ENCODE measurements around the gene TBCD. TPM values are rescaled to one million over a fixed set of nuclear protein-coding genes. Genes with fewer than 3 reads are reported as not detected.

TBCD gene
- total and polyA plus RNA-seq, 12 donors, result 41.3 to 107 (median 52.4) TPM

DNA sequence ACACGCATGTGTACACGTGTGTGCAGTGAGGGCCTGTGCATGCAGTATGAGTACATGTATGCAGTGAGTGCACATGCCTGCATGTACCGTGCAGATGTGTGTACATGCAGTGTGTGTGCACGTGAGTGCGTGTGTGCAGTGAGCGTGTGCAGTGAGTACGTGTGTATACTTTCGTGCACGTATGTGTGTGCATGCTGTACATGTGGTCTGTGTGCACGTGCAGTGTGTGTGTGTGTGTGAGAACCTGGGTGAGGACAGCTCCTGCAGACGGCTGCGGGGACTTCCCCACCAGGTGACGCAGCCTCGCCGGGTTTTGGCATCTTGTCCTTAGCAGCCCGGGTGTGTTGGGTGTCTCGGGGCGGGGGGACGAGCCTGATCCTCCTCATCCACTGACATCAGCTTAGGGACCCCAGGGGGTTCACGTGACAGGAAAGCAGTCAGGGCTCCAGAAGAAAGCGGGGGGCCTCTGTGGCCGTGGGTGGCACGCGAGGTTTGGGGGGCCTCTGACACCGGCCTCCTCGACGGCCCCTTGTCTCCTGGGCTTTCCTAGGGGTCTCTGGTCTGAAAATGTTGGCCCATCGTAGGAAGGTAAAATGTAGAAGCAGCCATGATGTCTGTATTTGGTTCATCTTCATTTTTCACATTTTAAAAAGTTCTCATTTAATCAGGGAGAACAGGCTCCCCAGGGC is 207.5 kb downstream of the TBCD start:
- Histone ChIP-seq H3K4me1 (peaks cover 3 to 16% (median 11%) of the 10 kb centered on the region in 9 donors), H3K4me3 (no peak overlapping the region), H3K27me3 (no peaks in the 10 kb centered on the region), H3K27ac (no peak overlapping the region), H3K36me3 (peaks cover 0 to 16% (median 0%) of the 10 kb centered on the region in 9 donors), H3K9me3 (peaks cover 0 to 18% (median 6%) of the 10 kb centered on the region in 11 donors)
- intact Hi-C loops (cut with DNase I), result no loop called here
- ATAC-seq (no peak), DNase-seq (no peak)
- WGBS, 2 donors, result 94 to 95% methylated on average over 28 of the region's 28 CpGs
- TF ChIP-seq CTCF (IDR thresholded peaks at IDR 0.05), result no peak

- Histone ChIP-seq H3K4me3 (no peak overlapping the region), H3K27ac (no peak overlapping the region), H3K36me3 (peaks cover 0 to 16% (median 0%) of the 10 kb centered on the region in 9 donors), H3K27me3 (no peaks in the 10 kb centered on the region), H3K9me3 (peaks cover 0 to 12% (median 3%) of the 10 kb centered on the region in 11 donors), H3K4me1 (peaks cover 3 to 16% (median 11%) of the 10 kb centered on the region in 9 donors)
- ATAC-seq (no peak), DNase-seq (no peak)
- intact Hi-C loops (cut with DNase I), result loop anchor here in 3 of 10 donors (5.0 kb wide), 1 partner anchor 178 kb away; no protein-coding TSS in a partner anchor
- no peak for TF ChIP-seq CTCF (IDR thresholded peaks at IDR 0.05)
- WGBS, 2 donors, result 96 to 97% methylated on average over 23 of the region's 23 CpGs
Observed at GRCh38 chr17:82959990-82960418, 208.1 kb downstream of the TBCD start.

DNA sequence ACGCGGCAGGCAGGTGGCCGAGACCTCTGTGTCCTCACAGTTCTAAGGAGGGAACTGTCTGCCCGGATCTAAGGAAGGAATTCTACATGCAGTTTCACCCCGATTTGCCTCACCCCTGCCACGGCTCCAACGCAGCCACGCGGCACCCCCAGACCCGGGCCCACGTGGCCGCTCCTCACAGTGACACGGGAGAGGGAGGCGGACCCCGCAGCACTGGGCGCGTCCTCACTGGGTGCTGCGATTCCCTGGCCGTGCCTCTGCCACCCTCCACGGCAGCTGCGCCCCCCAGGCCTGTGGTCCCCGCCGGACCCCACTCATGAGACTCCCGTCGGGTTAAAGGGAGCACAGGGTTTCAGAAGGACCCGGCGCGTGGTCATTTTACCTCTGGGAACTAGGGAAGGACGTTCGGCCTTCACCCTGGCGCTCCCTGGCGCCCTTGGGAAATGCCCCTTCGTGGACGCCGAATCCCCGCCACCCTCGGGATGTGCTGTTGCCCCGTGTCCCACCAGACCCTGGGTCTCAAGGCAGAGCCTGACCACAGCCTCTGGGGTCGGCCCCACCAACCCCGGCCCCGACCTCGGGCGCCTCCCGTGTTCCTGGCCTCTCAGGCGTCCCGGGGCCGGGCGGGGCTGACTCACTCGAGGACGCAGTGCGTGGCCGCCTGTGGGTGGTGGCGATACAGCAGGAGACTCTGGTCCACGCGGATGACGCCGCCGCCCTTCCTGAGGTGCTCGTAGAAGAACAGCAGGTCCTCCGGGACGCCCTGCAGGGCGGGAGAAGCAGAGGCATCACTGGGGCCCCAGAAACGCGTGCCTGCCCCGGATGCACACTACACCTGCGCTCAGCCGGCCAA is 208.8 kb downstream of the TBCD start:
- no peak for TF ChIP-seq CTCF (IDR thresholded peaks at IDR 0.05)
- Histone ChIP-seq H3K4me1 (peaks cover 3 to 16% (median 11%) of the 10 kb centered on the region in 9 donors), H3K27ac (no peak overlapping the region), H3K27me3 (no peaks in the 10 kb centered on the region), H3K9me3 (peaks cover 0 to 6% (median 0%) of the 10 kb centered on the region in 11 donors), H3K4me3 (no peak overlapping the region), H3K36me3 (peaks cover 0 to 16% (median 0%) of the 10 kb centered on the region in 9 donors)
- WGBS, 2 donors, result 93 to 94% methylated on average over 67 of the region's 67 CpGs
- ATAC-seq, result no peak
- no peak for DNase-seq
- intact Hi-C loops (cut with DNase I), result loop anchor here in 3 of 10 donors (5.0 kb wide), 1 partner anchor 178 kb away; no protein-coding TSS in a partner anchor
